Lung (tissue), 12 donors: ENCODE measurements around the gene CMIP. TPM values are rescaled to one million over a fixed set of nuclear protein-coding genes. Genes with fewer than 3 reads are reported as not detected.

Source experiments
- ATAC-seq: fragments of 200-7000 bp; cut with Tn5 transposase; one replicate; pipeline ENCODE4 v1.9.1; 2020; ENCODE audit warnings: moderate number of reproducible peaks; ENCODE audit not compliant: insufficient read depth, low FRiP score
- DNase-seq, 3 donors: peaks; one replicate each; pipeline ENCODE4 v3.0.0-alpha.2; 2013 to 2017
- H3K27ac ChIP-seq, 2 donors: one replicate each; pipeline ENCODE4 v1.5.1; 2013; ENCODE audit warnings: mild to moderate bottlenecking in 2 of 2, moderate library complexity in 2 of 2, control low read depth in 1 of 2, inconsistent platforms in 1 of 2, low read depth in 1 of 2, low read length in 1 of 2
- H3K27me3 ChIP-seq, 3 donors: one replicate each; pipeline ENCODE4 v1.5.1; 2013; ENCODE audit warnings: low read length in 2 of 3; ENCODE audit not compliant: control insufficient read depth in 3 of 3, insufficient read depth in 3 of 3
- H3K36me3 ChIP-seq, 4 donors: one replicate each; pipeline ENCODE4 v1.5.1; 2013; ENCODE audit warnings: low read length in 4 of 4, mild to moderate bottlenecking in 1 of 4, moderate library complexity in 1 of 4; ENCODE audit not compliant: control insufficient read depth in 4 of 4, insufficient read depth in 4 of 4
- H3K4me1 ChIP-seq, 5 donors: one replicate each; pipeline ENCODE4 v1.5.1; 2013; ENCODE audit warnings: low read length in 5 of 5, mild to moderate bottlenecking in 2 of 5, moderate library complexity in 1 of 5; ENCODE audit not compliant: control insufficient read depth in 5 of 5, insufficient read depth in 5 of 5
- H3K4me3 ChIP-seq: one replicate; pipeline ENCODE4 v1.5.1; 2013; ENCODE audit warnings: mild to moderate bottlenecking, control low read depth, moderate library complexity
- H3K9ac ChIP-seq, 2 donors: one replicate each; pipeline ENCODE4 v1.5.1; 2013; ENCODE audit warnings: low read length in 2 of 2, control low read depth in 1 of 2; ENCODE audit not compliant: insufficient read depth in 1 of 2
- H3K9me3 ChIP-seq, 4 donors: one replicate each; pipeline ENCODE4 v1.5.1; 2013; ENCODE audit warnings: low read length in 3 of 4, mild to moderate bottlenecking in 1 of 4, moderate library complexity in 1 of 4; ENCODE audit not compliant: control insufficient read depth in 4 of 4, insufficient read depth in 3 of 4
- CTCF ChIP-seq: IDR thresholded peaks from 2 replicates; pipeline ENCODE4 v1.5.1; 2012; ENCODE audit warnings: mild to moderate bottlenecking; ENCODE audit errors: control extremely low read depth, extremely low read depth
- WGBS, 2 donors: extraction: QIAGEN DNeasy Blood & Tissue Kit; methylation state at CpG; one replicate each; pipeline ENCODE4 v1.1.7; 2013; 5-methylcytosine and 5-hydroxymethylcytosine counted together
- polyA plus RNA-seq, 2 donors: library from polyadenylated mRNA; stranded (reverse); fragments of 200-250 nt; gene quantifications; one replicate each; pipeline ENCODE4 v1.2.1, GENCODE V29; 2013
- total RNA-seq, 2 donors: library from RNA; depleted of rRNA in 1 of 2; stranded (reverse); fragments of >200 nt in 1 of 2; gene quantifications; one replicate each; pipeline ENCODE4 v1.2.1, GENCODE V29; 2014 to 2021
- donor health status: control.
- donor health status: control.
- donor health status: Bipolar disorder and iron deficiency.
- donor health status: healthy.
- donor health status: DM: yes; HTN: yes; CAD: no.

Gene CMIP
- total and polyA plus RNA-seq, 4 donors = 11.8 to 80.5 (median 48.6) TPM

GRCh38 chr16:81658373-81658772 is 213.8 kb downstream of the CMIP start:
- Histone ChIP-seq H3K4me3 (no peak overlapping the region), H3K9me3 (no peaks in the 10 kb centered on the region), H3K27ac (no peak overlapping the region), H3K4me1 (peaks cover 0 to 3% (median 0%) of the 10 kb centered on the region in 5 donors), H3K9ac (no peak overlapping the region), H3K36me3 (peaks cover 2 to 42% (median 20%) of the 10 kb centered on the region in 4 donors), H3K27me3 (no peaks in the 10 kb centered on the region)
- WGBS, 2 donors = 97% methylated on average over 4 of the region's 4 CpGs
- DNase-seq = no peak
- no peak for TF ChIP-seq CTCF
- ATAC-seq = no peak

GRCh38 chr16:81659249-81659648 is 214.6 kb downstream of the CMIP start:
- peaks cover 2 to 47% (median 23%) of the 10 kb centered on the region in 4 donors for H3K36me3 ChIP-seq

GRCh38 chr16:81661082-81661481 is 216.5 kb downstream of the CMIP start:
- no peaks in the 10 kb centered on the region for H3K4me1 ChIP-seq
- H3K9me3 ChIP-seq = no peaks in the 10 kb centered on the region
- no peaks in the 10 kb centered on the region for H3K27me3 ChIP-seq
- 92 to 93% methylated on average over 14 of the region's 14 CpGs for WGBS, 2 donors
- no peak for TF ChIP-seq CTCF
- ATAC-seq (no peak), DNase-seq (no peak)
- H3K4me3 ChIP-seq = no peak overlapping the region
- H3K27ac ChIP-seq = no peak overlapping the region
- H3K9ac ChIP-seq = no peak overlapping the region
- H3K36me3 ChIP-seq = peaks cover 2 to 57% (median 28%) of the 10 kb centered on the region in 4 donors

More at GRCh38 chr16:81659249-81659648, 214.6 kb downstream of the CMIP start:
- H3K9ac ChIP-seq = no peak overlapping the region
- H3K9me3 ChIP-seq = no peaks in the 10 kb centered on the region
- H3K4me3 ChIP-seq = no peak overlapping the region
- no peaks in the 10 kb centered on the region for H3K27me3 ChIP-seq
- WGBS, 2 donors = 98 to 100% methylated on average over 2 of the region's 2 CpGs
- no peak for TF ChIP-seq CTCF
- ATAC-seq = no peak
- DNase-seq = no peak
- no peak overlapping the region for H3K27ac ChIP-seq
- peaks cover 0 to 3% (median 0%) of the 10 kb centered on the region in 5 donors for H3K4me1 ChIP-seq

GRCh38 chr16:81664153-81664552 is 219.5 kb downstream of the CMIP start:
- H3K4me3 ChIP-seq = no peak overlapping the region
- ATAC-seq = no peak
- 95 to 96% methylated on average over 14 of the region's 14 CpGs for WGBS, 2 donors
- H3K9me3 ChIP-seq = no peaks in the 10 kb centered on the region
- H3K4me1 ChIP-seq = peaks cover 0 to 15% (median 6%) of the 10 kb centered on the region in 5 donors
- H3K27me3 ChIP-seq = no peaks in the 10 kb centered on the region
- no peak for DNase-seq
- H3K27ac ChIP-seq = no peak overlapping the region
- peaks cover 2 to 66% (median 21%) of the 10 kb centered on the region in 4 donors for H3K36me3 ChIP-seq
- TF ChIP-seq CTCF = no peak
- no peak overlapping the region for H3K9ac ChIP-seq
